ENCODE results near the gene MACC1. TPM values are rescaled to one million over a fixed set of nuclear protein-coding genes. Genes with fewer than 3 reads are reported as not detected.

MACC1 gene
- total and polyA plus RNA-seq, 9 of the 15 experiments (the other 6 are each of a cell fraction or from before 2014, with no cell fraction given), result 5.9 to 30.2 (median 10.4) TPM

DNA sequence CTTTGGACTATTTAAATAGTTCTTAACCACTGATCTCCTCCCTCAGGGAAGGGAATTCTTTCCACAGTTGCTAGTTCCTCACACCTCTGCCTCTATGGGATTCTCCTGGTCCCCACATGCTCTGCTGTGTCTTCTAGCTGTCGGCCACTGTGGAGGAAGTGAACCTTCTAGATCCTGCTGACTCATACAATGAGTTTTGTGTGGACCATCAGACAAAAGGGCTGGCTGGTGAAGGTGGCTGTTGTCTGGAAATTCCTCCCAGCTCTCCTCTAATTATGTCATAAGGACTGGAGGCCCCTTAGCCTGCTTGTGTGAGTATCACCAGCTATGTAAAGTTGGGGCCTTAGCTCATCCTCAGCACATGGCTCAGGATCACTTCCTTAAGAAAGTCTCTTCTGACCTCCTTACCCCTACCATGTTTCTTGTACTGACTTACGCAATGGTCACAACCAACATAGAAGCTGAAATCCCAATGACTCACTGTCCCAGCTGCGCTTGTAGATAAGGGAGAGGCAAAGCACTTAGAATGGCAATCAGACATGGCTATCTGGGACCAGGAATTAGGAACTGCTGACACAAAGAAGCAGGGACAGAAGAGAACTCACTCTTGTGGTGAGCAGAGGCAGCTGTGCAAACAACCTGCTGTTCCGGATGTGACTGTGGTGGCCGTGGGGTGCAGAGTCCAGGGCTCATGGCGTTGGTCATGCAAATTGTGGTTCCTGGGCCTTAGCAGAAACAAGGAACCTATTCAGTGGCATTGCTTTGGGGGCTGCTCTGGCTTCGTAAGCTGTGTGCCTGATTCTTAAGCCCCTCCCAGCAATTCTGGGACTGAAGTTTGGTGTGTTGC is 2.5 kb upstream of the MACC1 start (continued):
- no peak for TF ChIP-seq ILK (tag; IDR thresholded peaks at IDR 0.05; ENCODE audit: borderline replicate concordance, low read depth)
- no peak for TF ChIP-seq NELFE (IDR thresholded peaks at IDR 0.05; ENCODE audit: insufficient read depth, insufficient read length)
- no peak for TF ChIP-seq PHB (CRISPR knock-in tag; IDR thresholded peaks at IDR 0.05)
- TF ChIP-seq KDM4B (IDR thresholded peaks at IDR 0.05; ENCODE audit: borderline replicate concordance in 2 of 2, low read depth in 1 of 2), result peak in 1 of 2 experiments; percentile 81; a peak in 2 of 4 replicates
- no peak for TF ChIP-seq RBM34 (IDR thresholded peaks at IDR 0.05; ENCODE audit: borderline replicate concordance, insufficient read depth, low read length)
- no peak for TF ChIP-seq ZNF174 (CRISPR knock-in tag; IDR thresholded peaks at IDR 0.05)
- TF ChIP-seq TAF9B (IDR thresholded peaks at IDR 0.05; ENCODE audit: partially characterized antibody), result peak; percentile 99
- peak in 1 of 2 experiments; percentile 76; a peak in 2 of 4 replicates for TF ChIP-seq BCLAF1 (IDR thresholded peaks at IDR 0.05; ENCODE audit: borderline replicate concordance in 1 of 2, control insufficient read depth in 1 of 2, low read depth in 2 of 2, low read length in 1 of 2)
- no peak; a peak in 1 of 4 replicates for TF ChIP-seq SRF (CRISPR knock-in tag; IDR thresholded peaks at IDR 0.05)
- peak; percentile 99 for TF ChIP-seq TBL1XR1 (IDR thresholded peaks at IDR 0.05; ENCODE audit: low read length in 2 of 2)
- TF ChIP-seq RBBP5 (IDR thresholded peaks at IDR 0.05; ENCODE audit: borderline replicate concordance, insufficient read depth, low read length, poor library complexity, severe bottlenecking), result peak; percentile 87
- TF ChIP-seq SMARCA4 (IDR thresholded peaks at IDR 0.05), result peak; percentile 100
- TF ChIP-seq, protein P1, sequence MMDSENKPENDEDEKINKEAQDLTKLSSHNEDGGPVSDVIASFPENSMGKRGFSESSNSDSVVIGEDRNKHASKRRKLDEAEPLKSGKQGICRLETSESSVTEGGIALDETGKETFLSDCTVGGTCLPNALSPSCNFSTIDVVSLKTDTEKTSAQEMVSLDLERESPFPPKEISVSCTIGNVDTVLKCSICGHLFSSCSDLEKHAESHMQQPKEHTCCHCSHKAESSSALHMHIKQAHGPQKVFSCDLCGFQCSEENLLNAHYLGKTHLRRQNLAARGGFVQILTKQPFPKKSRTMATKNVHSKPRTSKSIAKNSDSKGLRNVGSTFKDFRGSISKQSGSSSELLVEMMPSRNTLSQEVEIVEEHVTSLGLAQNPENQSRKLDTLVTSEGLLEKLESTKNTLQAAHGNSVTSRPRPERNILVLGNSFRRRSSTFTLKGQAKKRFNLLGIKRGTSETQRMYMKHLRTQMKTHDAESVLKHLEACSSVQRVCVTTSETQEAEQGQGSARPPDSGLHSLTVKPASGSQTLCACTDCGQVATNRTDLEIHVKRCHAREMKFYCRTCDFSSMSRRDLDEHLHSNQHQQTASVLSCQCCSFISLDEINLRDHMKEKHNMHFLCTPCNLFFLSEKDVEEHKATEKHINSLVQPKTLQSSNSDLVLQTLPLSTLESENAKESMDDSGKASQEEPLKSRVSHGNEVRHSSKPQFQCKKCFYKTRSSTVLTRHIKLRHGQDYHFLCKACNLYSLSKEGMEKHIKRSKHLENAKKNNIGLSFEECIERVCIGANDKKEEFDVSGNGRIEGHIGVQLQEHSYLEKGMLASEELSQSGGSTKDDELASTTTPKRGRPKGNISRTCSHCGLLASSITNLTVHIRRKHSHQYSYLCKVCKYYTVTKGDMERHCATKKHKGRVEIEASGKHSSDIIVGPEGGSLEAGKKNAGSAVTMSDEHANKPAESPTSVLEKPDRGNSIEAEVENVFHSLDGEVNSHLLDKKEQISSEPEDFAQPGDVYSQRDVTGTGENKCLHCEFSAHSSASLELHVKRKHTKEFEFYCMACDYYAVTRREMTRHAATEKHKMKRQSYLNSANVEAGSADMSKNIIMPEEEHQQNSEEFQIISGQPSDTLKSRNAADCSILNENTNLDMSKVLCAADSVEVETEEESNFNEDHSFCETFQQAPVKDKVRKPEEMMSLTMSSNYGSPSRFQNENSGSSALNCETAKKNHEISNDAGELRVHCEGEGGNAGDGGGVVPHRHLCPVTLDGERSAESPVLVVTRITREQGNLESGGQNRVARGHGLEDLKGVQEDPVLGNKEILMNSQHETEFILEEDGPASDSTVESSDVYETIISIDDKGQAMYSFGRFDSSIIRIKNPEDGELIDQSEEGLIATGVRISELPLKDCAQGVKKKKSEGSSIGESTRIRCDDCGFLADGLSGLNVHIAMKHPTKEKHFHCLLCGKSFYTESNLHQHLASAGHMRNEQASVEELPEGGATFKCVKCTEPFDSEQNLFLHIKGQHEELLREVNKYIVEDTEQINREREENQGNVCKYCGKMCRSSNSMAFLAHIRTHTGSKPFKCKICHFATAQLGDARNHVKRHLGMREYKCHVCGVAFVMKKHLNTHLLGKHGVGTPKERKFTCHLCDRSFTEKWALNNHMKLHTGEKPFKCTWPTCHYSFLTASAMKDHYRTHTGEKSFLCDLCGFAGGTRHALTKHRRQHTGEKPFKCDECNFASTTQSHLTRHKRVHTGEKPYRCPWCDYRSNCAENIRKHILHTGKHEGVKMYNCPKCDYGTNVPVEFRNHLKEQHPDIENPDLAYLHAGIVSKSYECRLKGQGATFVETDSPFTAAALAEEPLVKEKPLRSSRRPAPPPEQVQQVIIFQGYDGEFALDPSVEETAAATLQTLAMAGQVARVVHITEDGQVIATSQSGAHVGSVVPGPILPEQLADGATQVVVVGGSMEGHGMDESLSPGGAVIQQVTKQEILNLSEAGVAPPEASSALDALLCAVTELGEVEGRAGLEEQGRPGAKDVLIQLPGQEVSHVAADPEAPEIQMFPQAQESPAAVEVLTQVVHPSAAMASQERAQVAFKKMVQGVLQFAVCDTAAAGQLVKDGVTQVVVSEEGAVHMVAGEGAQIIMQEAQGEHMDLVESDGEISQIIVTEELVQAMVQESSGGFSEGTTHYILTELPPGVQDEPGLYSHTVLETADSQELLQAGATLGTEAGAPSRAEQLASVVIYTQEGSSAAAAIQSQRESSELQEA (IDR thresholded peaks at IDR 0.05; ENCODE audit: low read depth), result no peak
- peak; percentile 99 for TF ChIP-seq HDAC3 (IDR thresholded peaks at IDR 0.05; ENCODE audit: borderline replicate concordance, partially characterized antibody)
- no peak for TF ChIP-seq ZNF408 (CRISPR knock-in tag; IDR thresholded peaks at IDR 0.05; ENCODE audit: low read depth)
